Type B pancreatic cell (in vitro differentiated cells): ENCODE results near the gene AICDA. TPM values are rescaled to one million over a fixed set of nuclear protein-coding genes. Genes with fewer than 3 reads are reported as not detected.

Source experiments
- DNase-seq: peaks from one replicate; pipeline ENCODE4 v3.0.0; 2021; ENCODE audit warnings: mixed read lengths; ENCODE audit not compliant: unreplicated experiment; ENCODE audit errors: extremely low spot score
- H3K27ac Mint-ChIP-seq: 2 replicates; pipeline ENCODE4 v1.8.0; 2021; ENCODE audit warnings: mild to moderate bottlenecking, mixed read lengths
- H3K27me3 Mint-ChIP-seq: 2 replicates; pipeline ENCODE4 v1.8.0; 2021; ENCODE audit warnings: mixed read lengths
- H3K36me3 Mint-ChIP-seq: 2 replicates; pipeline ENCODE4 v1.8.0; 2021; ENCODE audit warnings: mixed read lengths
- H3K4me1 Mint-ChIP-seq: one replicate; pipeline ENCODE4 v1.8.0; 2021; ENCODE audit warnings: mixed read lengths; ENCODE audit not compliant: unreplicated experiment
- H3K4me3 Mint-ChIP-seq: 2 replicates; pipeline ENCODE4 v1.8.0; 2021; ENCODE audit warnings: mild to moderate bottlenecking, mixed read lengths
- H3K9me3 Mint-ChIP-seq: 2 replicates; pipeline ENCODE4 v1.8.0; 2021; ENCODE audit warnings: mixed read lengths
- CTCF ChIP-seq: fragments of 200-600 bp; sonication (generic); conservative IDR thresholded peaks from 2 replicates; pipeline ENCODE4 v1.5.0; 2021; ENCODE audit warnings: antibody characterized with exemption, mild to moderate bottlenecking
- total RNA-seq: library from RNA; stranded (reverse); gene quantifications from 2 replicates; pipeline ENCODE4 v1.2.1, GENCODE V29; 2021; ENCODE audit warnings: low replicate concordance

AICDA gene
- total RNA-seq, 1 donor from 2014 or later: not detected

GRCh38 chr12:8562310-8562709, 50.3 kb downstream of the AICDA start:
- peaks cover 16% of the 10 kb centered on the region for H3K9me3 Mint-ChIP-seq
- H3K4me3 Mint-ChIP-seq: no peak overlapping the region
- no peak for TF ChIP-seq CTCF
- H3K4me1 Mint-ChIP-seq: no peaks in the 10 kb centered on the region
- H3K27ac Mint-ChIP-seq: no peak overlapping the region
- H3K27me3 Mint-ChIP-seq: peaks cover 17% of the 10 kb centered on the region
- DNase-seq: no peak
- H3K36me3 Mint-ChIP-seq: no peaks in the 10 kb centered on the region

GRCh38 chr12:8561011-8561410, 51.6 kb downstream of the AICDA start:
- no peaks in the 10 kb centered on the region for H3K4me1 Mint-ChIP-seq
- peaks cover 16% of the 10 kb centered on the region for H3K9me3 Mint-ChIP-seq
- no peak for DNase-seq
- TF ChIP-seq CTCF: no peak
- no peaks in the 10 kb centered on the region for H3K36me3 Mint-ChIP-seq
- H3K27me3 Mint-ChIP-seq: peaks cover 17% of the 10 kb centered on the region
- H3K4me3 Mint-ChIP-seq: no peak overlapping the region
- H3K27ac Mint-ChIP-seq: no peak overlapping the region

GRCh38 chr12:8559676-8560075, 53.0 kb downstream of the AICDA start:
- H3K4me3 Mint-ChIP-seq: no peak overlapping the region
- no peak for TF ChIP-seq CTCF
- H3K27me3 Mint-ChIP-seq: peaks cover 9% of the 10 kb centered on the region
- DNase-seq: no peak
- peaks cover 16% of the 10 kb centered on the region for H3K9me3 Mint-ChIP-seq
- peak overlapping the region; percentile 57 for H3K27ac Mint-ChIP-seq
- no peaks in the 10 kb centered on the region for H3K36me3 Mint-ChIP-seq
- H3K4me1 Mint-ChIP-seq: no peaks in the 10 kb centered on the region

- TF ChIP-seq CTCF: no peak
- Mint-ChIP-seq H3K4me3 (no peak overlapping the region), H3K27me3 (peaks cover 6% of the 10 kb centered on the region), H3K27ac (peak overlapping the region; percentile 5), H3K9me3 (peaks cover 12% of the 10 kb centered on the region), H3K36me3 (no peaks in the 10 kb centered on the region), H3K4me1 (no peaks in the 10 kb centered on the region)
- DNase-seq: no peak
Measured at GRCh38 chr12:8556531-8557097, 56.0 kb downstream of the AICDA start.

- H3K36me3 Mint-ChIP-seq: no peaks in the 10 kb centered on the region
- no peaks in the 10 kb centered on the region for H3K4me1 Mint-ChIP-seq
- no peak for DNase-seq
- H3K4me3 Mint-ChIP-seq: no peak overlapping the region
- H3K27me3 Mint-ChIP-seq: peaks cover 6% of the 10 kb centered on the region
- TF ChIP-seq CTCF: no peak
- H3K9me3 Mint-ChIP-seq: no peaks in the 10 kb centered on the region
- peak overlapping the region; percentile 65 for H3K27ac Mint-ChIP-seq
Measured at GRCh38 chr12:8554451-8555195, 58.0 kb downstream of the AICDA start.
